Measurements from ENCODE around the gene LIM2. TPM values are rescaled to one million over a fixed set of nuclear protein-coding genes. Genes with fewer than 3 reads are reported as not detected.

LIM2 gene
- total RNA-seq, 1 experiment from 2014 or later = not detected

- Mint-ChIP-seq H3K4me1 (peaks cover 24% of the 10 kb centered on the region), H3K9me3 (no peaks in the 10 kb centered on the region), H3K36me3 (no peaks in the 10 kb centered on the region), H3K27me3 (ENCODE audit: low read depth) (no peaks in the 10 kb centered on the region), H3K27ac (no peak overlapping the region), H3K4me3 (no peak overlapping the region)
- ChIA-PET CTCF (interaction anchor here (1.1 kb wide), 1 partner anchor 20 kb away, joined by 3 read pairs; no protein-coding TSS in a partner anchor), POLR2A (no interaction called here)
- DNase-seq (ENCODE audit: low spot score) = no peak
- TF ChIP-seq ESRRA (CRISPR knock-in tag; IDR thresholded peaks at IDR 0.05; ENCODE audit: borderline replicate concordance) (no peak), ZNF121 (CRISPR knock-in tag; IDR thresholded peaks at IDR 0.05) (no peak), JUN (CRISPR knock-in tag; IDR thresholded peaks at IDR 0.05) (no peak), USF2 (CRISPR knock-in tag; IDR thresholded peaks at IDR 0.05) (no peak), ZNF416 (CRISPR knock-in tag; IDR thresholded peaks at IDR 0.05) (no peak), PRRX2 (CRISPR knock-in tag; IDR thresholded peaks at IDR 0.05) (no peak), GRHL2 (CRISPR knock-in tag; IDR thresholded peaks at IDR 0.05; ENCODE audit: insufficient replicate concordance, severe bottlenecking) (no peak), KAT7 (CRISPR knock-in tag; IDR thresholded peaks at IDR 0.05; ENCODE audit: borderline replicate concordance) (no peak), ZBTB21 (CRISPR knock-in tag; IDR thresholded peaks at IDR 0.05; ENCODE audit: borderline replicate concordance) (no peak), ZNF671 (CRISPR knock-in tag; IDR thresholded peaks at IDR 0.05) (no peak), NR1H2 (CRISPR knock-in tag; IDR thresholded peaks at IDR 0.05) (no peak), PRDM15 (CRISPR knock-in tag; IDR thresholded peaks at IDR 0.05) (no peak), ZNF317 (CRISPR knock-in tag; IDR thresholded peaks at IDR 0.05; ENCODE audit: borderline replicate concordance, low read depth) (no peak), ZNF219 (CRISPR knock-in tag; IDR thresholded peaks at IDR 0.05; ENCODE audit: borderline replicate concordance) (no peak), ATF2 (CRISPR knock-in tag; IDR thresholded peaks at IDR 0.05; ENCODE audit: borderline replicate concordance, low read depth) (no peak), FOXP4 (CRISPR knock-in tag; IDR thresholded peaks at IDR 0.05) (no peak)
- no peak for ATAC-seq
Observed at GRCh38 chr19:51359294-51359693, 28.5 kb downstream of the LIM2 start.

DNA sequence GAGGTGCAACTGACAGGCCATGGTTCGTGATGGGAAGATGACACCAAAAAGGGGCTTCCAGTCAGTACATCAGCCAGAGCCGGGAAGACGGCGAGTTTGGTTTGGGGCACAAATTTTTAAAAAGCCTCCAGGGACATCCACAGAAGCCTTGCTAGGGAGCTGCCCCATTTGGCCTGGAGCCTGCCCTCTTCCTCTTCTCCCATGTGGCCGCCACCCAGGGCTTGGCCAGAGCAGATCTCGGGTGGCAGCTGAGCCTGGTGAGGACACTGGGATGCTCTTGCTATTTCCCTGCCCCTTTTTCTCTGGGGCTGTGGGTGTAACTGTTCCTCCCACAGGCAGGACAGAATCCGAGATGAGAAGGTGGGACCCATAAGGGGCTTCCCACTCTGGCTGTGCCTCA, 29.8 kb downstream of the LIM2 start:
- Mint-ChIP-seq H3K27me3 (ENCODE audit: low read depth) (no peaks in the 10 kb centered on the region), H3K9me3 (no peaks in the 10 kb centered on the region), H3K4me3 (no peak overlapping the region), H3K36me3 (no peaks in the 10 kb centered on the region), H3K4me1 (peaks cover 20% of the 10 kb centered on the region), H3K27ac (no peak overlapping the region)
- no peak for ATAC-seq
- DNase-seq (ENCODE audit: low spot score) = no peak
- TF ChIP-seq NFE2L1 (CRISPR knock-in tag; IDR thresholded peaks at IDR 0.05) (no peak), SP1 (CRISPR knock-in tag; conservative IDR thresholded peaks at IDR 0.05) (no peak)
- TF ChIP-seq, protein P1, sequence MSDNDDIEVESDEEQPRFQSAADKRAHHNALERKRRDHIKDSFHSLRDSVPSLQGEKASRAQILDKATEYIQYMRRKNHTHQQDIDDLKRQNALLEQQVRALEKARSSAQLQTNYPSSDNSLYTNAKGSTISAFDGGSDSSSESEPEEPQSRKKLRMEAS (CRISPR knock-in tag; IDR thresholded peaks at IDR 0.05) = no peak
- ChIA-PET POLR2A (no interaction called here), CTCF (no interaction called here)

All from WTC11 (cell line).